ENCODE data around the gene DOCK8.
"Not testable (repeated sequence)": the region's sequence is repeated elsewhere in the genome, so short reads cannot be mapped to it uniquely, and the experiment has no call there.

The DOCK8 gene

GRCh38 chr9:214648-215493 is at the start of gene DOCK8:
TSS of gene DOCK8 (plus strand) at chr9:214865. CDS start at chr9:214977, 112 bp downstream.
- FAIRE-seq, result no peak

GRCh38 chr9:169757-170156 is 44.9 kb upstream of the DOCK8 start:
- FAIRE-seq, result not testable (repeated sequence)

- not testable (repeated sequence) for FAIRE-seq
Observed at GRCh38 chr9:178140-178825, 36.4 kb upstream of the DOCK8 start.

- not testable (repeated sequence) for FAIRE-seq
Observed at GRCh38 chr9:178970-179383, 35.7 kb upstream of the DOCK8 start, which contains the start of gene ZNG1A. TSS of gene ZNG1A (minus strand) at chr9:179056. CDS start at chr9:178969, 87 bp downstream.

GRCh38 chr9:199601-200000 is 15.1 kb upstream of the DOCK8 start:
- not testable (repeated sequence) for FAIRE-seq

- FAIRE-seq, result no peak
Observed at GRCh38 chr9:206481-206880, 8.2 kb upstream of the DOCK8 start.

- FAIRE-seq, result no peak
Observed at GRCh38 chr9:209143-209758, 5.4 kb upstream of the DOCK8 start.

- FAIRE-seq, result no peak
Observed at GRCh38 chr9:211036-211435, 3.6 kb upstream of the DOCK8 start.

- no peak for FAIRE-seq
Observed at GRCh38 chr9:211557-211956, 3.1 kb upstream of the DOCK8 start.

- no peak for FAIRE-seq
Observed at GRCh38 chr9:212297-212696, 2.4 kb upstream of the DOCK8 start.

- FAIRE-seq, result not testable (repeated sequence)
Observed at GRCh38 chr9:213901-214300, 764 bp upstream of the DOCK8 start.

- no peak for FAIRE-seq
Observed at GRCh38 chr9:214351-214647, 366 bp upstream of the DOCK8 start.

- no peak for FAIRE-seq
Observed at GRCh38 chr9:215631-216155, 1.0 kb downstream of the DOCK8 start.

GRCh38 chr9:216866-217265 is 2.2 kb downstream of the DOCK8 start:
- FAIRE-seq, result no peak

GRCh38 chr9:217950-218349 is 3.3 kb downstream of the DOCK8 start:
- no peak for FAIRE-seq

GRCh38 chr9:219036-219435 is 4.4 kb downstream of the DOCK8 start:
- FAIRE-seq, result not testable (repeated sequence)

- FAIRE-seq, result no peak
Observed at GRCh38 chr9:219670-220365, 5.2 kb downstream of the DOCK8 start.

- no peak for FAIRE-seq
Observed at GRCh38 chr9:221989-222776, 7.5 kb downstream of the DOCK8 start.

- no peak for FAIRE-seq
Observed at GRCh38 chr9:223152-223551, 8.5 kb downstream of the DOCK8 start.

GRCh38 chr9:224026-224425 is 9.4 kb downstream of the DOCK8 start:
- FAIRE-seq, result no peak

- FAIRE-seq, result no peak
Observed at GRCh38 chr9:224582-225520, 10.2 kb downstream of the DOCK8 start.

Data from A204.1 (cell line).